ENCODE data around the gene ZMAT3.

GRCh38 chr3:178969004-178969700 lies 102.5 kb downstream of the ZMAT3 start:
- TF ChIP-seq CTCF (IDR thresholded peaks at IDR 0.05) (no peak), POLR2A (IDR thresholded peaks at IDR 0.05) (no peak)

All from Peyer's patch (tissue), 4 donors.